MCF 10A (cell line): ENCODE results near the gene CABLES2. TPM values are rescaled to one million over a fixed set of nuclear protein-coding genes. Genes with fewer than 3 reads are reported as not detected.

Experiments used
- BruUV-seq: library from RNA; stranded (reverse); fragments of 400-500 nt; replicated peaks from 2 replicates; lab custom pipeline; 2021; lab: Mats Ljungman, UMichigan
- CTCF ChIA-PET: fragments of 300-600 bp; sonication (Branson Sonifier 250); formaldehyde crosslinking; extraction: SDS; loops from one replicate; lab custom pipeline; 2021; ENCODE audit warnings: antibody characterized with exemption, inconsistent platforms; lab: Yijun Ruan, JAX
- POLR2A ChIA-PET: fragments of 300-600, 350-650 bp; sonication (Branson Sonifier 250); formaldehyde crosslinking; extraction: SDS; loops from one replicate; lab custom pipeline; 2020; ENCODE audit warnings: antibody characterized with exemption, inconsistent platforms; lab: Yijun Ruan, JAX
- DNase-seq: peaks from one replicate; pipeline ENCODE4 v3.0.0-alpha.2; 2018; ENCODE audit not compliant: unreplicated experiment
- H3K27ac Mint-ChIP-seq: one replicate; pipeline ENCODE4 v1.8.0; 2022; ENCODE audit warnings: mild to moderate bottlenecking, low read depth, mixed read lengths; ENCODE audit not compliant: unreplicated experiment
- H3K27me3 Mint-ChIP-seq: one replicate; pipeline ENCODE4 v1.8.0; 2022; ENCODE audit warnings: mixed read lengths; ENCODE audit not compliant: insufficient read depth, unreplicated experiment
- H3K36me3 Mint-ChIP-seq: one replicate; pipeline ENCODE4 v1.8.0; 2022; ENCODE audit warnings: mild to moderate bottlenecking, moderate library complexity, mixed read lengths; ENCODE audit not compliant: insufficient read depth, unreplicated experiment
- H3K4me1 Mint-ChIP-seq: one replicate; pipeline ENCODE4 v1.8.0; 2022; ENCODE audit warnings: mixed read lengths; ENCODE audit not compliant: insufficient read depth, unreplicated experiment
- H3K4me3 Mint-ChIP-seq: one replicate; pipeline ENCODE4 v1.8.0; 2022; ENCODE audit warnings: mild to moderate bottlenecking, moderate library complexity, mixed read lengths; ENCODE audit not compliant: unreplicated experiment
- H3K9me3 Mint-ChIP-seq: one replicate; pipeline ENCODE4 v1.8.0; 2022; ENCODE audit warnings: mixed read lengths; ENCODE audit not compliant: unreplicated experiment
- CTCF ChIP-seq: fragments of 200-600 bp; IDR thresholded peaks from one replicate; pipeline ENCODE4 v1.8.0; 2022; ENCODE audit warnings: antibody characterized with exemption, mild to moderate bottlenecking; ENCODE audit not compliant: unreplicated experiment
- intact Hi-C: fragments of 100-400 bp; cut with micrococcal nuclease; formaldehyde crosslinking; loops from 2 replicates; pipeline ENCODE4 v1.14.1; 2022
- total RNA-seq: library from RNA; stranded (reverse); gene quantifications from 2 replicates; pipeline ENCODE4 v1.2.3, GENCODE V29; 2022

Gene CABLES2
- total RNA-seq, 1 experiment from 2014 or later: 1.5 TPM

GRCh38 chr20:62363920-62364851 lies 42.9 kb downstream of the CABLES2 start:
- ChIA-PET CTCF (interaction anchor here (0.7 to 8.3 kb wide), 17 partner anchors 8 to 63 kb away, joined by 3 to 87 read pairs (median 5); partner anchors contain the start of genes ADRM1 and RPS21), POLR2A (interaction anchor here (0.7 to 12.9 kb wide), 12 partner anchors 7 to 430 kb away, joined by 3 to 347 read pairs (median 5); partner anchors contain the start of genes ADRM1 and RPS21)
- H3K36me3 Mint-ChIP-seq: peaks cover 35% of the 10 kb centered on the region
- H3K27ac Mint-ChIP-seq: no peak overlapping the region
- H3K4me1 Mint-ChIP-seq: peaks cover 48% of the 10 kb centered on the region
- intact Hi-C loops: no loop called here
- peak overlapping the region; percentile 80 for H3K4me3 Mint-ChIP-seq
- no peaks in the 10 kb centered on the region for H3K9me3 Mint-ChIP-seq
- peak; percentile 36 for DNase-seq
- BruUV-seq: no TSS peak
- H3K27me3 Mint-ChIP-seq: no peaks in the 10 kb centered on the region
- no peak for TF ChIP-seq CTCF

DNA sequence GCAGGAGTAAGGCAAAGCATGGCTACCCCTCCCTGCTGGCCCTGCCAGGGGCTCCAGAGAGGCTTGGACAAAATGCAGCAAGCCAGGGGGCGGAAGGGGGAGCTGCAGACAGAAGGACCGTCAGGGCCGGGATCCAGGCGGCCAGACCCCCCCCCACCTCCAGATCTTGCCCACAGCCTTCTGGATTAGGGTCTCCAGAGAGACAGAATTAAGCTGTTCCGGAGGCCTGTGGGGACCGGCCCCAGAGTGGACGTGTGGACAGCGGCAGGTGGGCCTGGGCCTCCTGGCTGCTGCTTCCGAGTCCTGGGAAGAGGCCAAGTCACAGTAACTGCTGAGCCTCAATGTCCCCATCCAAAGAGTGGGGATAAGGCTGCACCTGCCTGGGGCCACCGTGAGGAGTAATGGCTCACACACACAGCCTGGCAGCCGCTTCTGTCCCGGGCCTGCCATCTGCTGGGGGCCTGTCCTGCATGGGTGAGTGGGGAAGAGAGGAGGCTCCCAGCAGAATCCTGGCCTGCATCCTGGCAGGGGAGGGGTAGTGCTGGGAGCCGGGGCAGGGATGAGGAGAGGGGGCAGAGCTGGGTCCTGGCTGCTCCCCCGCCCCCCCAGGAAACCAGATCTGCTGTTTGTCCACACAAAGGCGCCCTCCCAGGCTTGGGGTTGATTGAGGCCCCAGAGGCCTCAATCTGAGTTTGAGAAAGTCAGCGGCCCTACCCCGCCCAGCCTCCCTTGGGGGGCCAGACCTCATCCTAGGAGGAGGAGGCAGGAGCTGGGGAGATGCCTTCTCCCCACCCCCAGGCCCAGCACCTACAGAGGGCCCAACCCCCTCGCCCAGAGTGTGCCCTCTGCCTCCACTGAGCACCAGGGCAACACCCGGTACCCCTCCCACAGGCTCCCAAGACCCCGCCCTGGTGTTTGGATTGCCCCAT lies 43.8 kb downstream of the CABLES2 start:
- H3K4me3 Mint-ChIP-seq: peak overlapping the region; percentile 80
- H3K36me3 Mint-ChIP-seq: peaks cover 35% of the 10 kb centered on the region
- peaks cover 46% of the 10 kb centered on the region for H3K4me1 Mint-ChIP-seq
- intact Hi-C loops: no loop called here
- POLR2A ChIA-PET: interaction anchor here (0.7 to 12.9 kb wide), 8 partner anchors 6 to 431 kb away, joined by 3 to 347 read pairs (median 117); partner anchors contain the start of genes ADRM1 and RPS21
- no peaks in the 10 kb centered on the region for H3K9me3 Mint-ChIP-seq
- peak; percentile 20 for TF ChIP-seq CTCF
- BruUV-seq: no TSS peak
- H3K27me3 Mint-ChIP-seq: no peaks in the 10 kb centered on the region
- CTCF ChIA-PET: interaction anchor here (0.6 to 8.3 kb wide), 12 partner anchors 11 to 173 kb away, joined by 3 to 87 read pairs (median 6); partner anchors contain the start of genes ADRM1 and RPS21
- H3K27ac Mint-ChIP-seq: no peak overlapping the region
- DNase-seq: peak; percentile 42

- peaks cover 45% of the 10 kb centered on the region for H3K4me1 Mint-ChIP-seq
- CTCF ChIA-PET: interaction anchor here (0.6 to 8.3 kb wide), 8 partner anchors 11 to 172 kb away, joined by 3 to 87 read pairs (median 4); no protein-coding TSS in a partner anchor
- POLR2A ChIA-PET: interaction anchor here (0.7 to 12.9 kb wide), 6 partner anchors 12 to 281 kb away, joined by 3 to 347 read pairs (median 155); partner anchors contain the start of genes ADRM1 and RPS21
- no peaks in the 10 kb centered on the region for H3K9me3 Mint-ChIP-seq
- H3K36me3 Mint-ChIP-seq: peaks cover 35% of the 10 kb centered on the region
- DNase-seq: peak; percentile 21
- intact Hi-C loops: no loop called here
- H3K27ac Mint-ChIP-seq: no peak overlapping the region
- H3K4me3 Mint-ChIP-seq: peak overlapping the region; percentile 61
- no peaks in the 10 kb centered on the region for H3K27me3 Mint-ChIP-seq
- no TSS peak for BruUV-seq
- no peak for TF ChIP-seq CTCF
These were observed 44.5 kb downstream of the CABLES2 start for GRCh38 chr20:62362590-62362940.
